ENCODE data around the gene FIGNL1. TPM values are rescaled to one million over a fixed set of nuclear protein-coding genes. Genes with fewer than 3 reads are reported as not detected.

Gene FIGNL1
- total RNA-seq, 6 experiments from 2014 or later = 7.7 to 15.1 (median 12.4) TPM

GRCh38 chr7:50456371-50457123, 6.4 kb upstream of the FIGNL1 start:
- Mint-ChIP-seq H3K4me1 (ENCODE audit: low read depth) (no peaks in the 10 kb centered on the region), H3K4me3 (no peak overlapping the region), H3K9me3 (no peaks in the 10 kb centered on the region), H3K27me3 (ENCODE audit: insufficient read depth) (peaks cover 8% of the 10 kb centered on the region), H3K27ac (no peak overlapping the region), H3K36me3 (ENCODE audit: low read depth) (no peaks in the 10 kb centered on the region)
- no peak for DNase-seq
- TF ChIP-seq CTCF (IDR thresholded peaks at IDR 0.05) = no peak

GRCh38 chr7:50455658-50456057, 5.5 kb upstream of the FIGNL1 start:
- Mint-ChIP-seq H3K27me3 (ENCODE audit: insufficient read depth) (peaks cover 11% of the 10 kb centered on the region), H3K9me3 (no peaks in the 10 kb centered on the region), H3K4me1 (ENCODE audit: low read depth) (peaks cover 6% of the 10 kb centered on the region; the same call in 1 of the 2 replicates), H3K36me3 (ENCODE audit: low read depth) (no peaks in the 10 kb centered on the region), H3K27ac (no peak overlapping the region), H3K4me3 (no peak overlapping the region)
- no peak for TF ChIP-seq CTCF (IDR thresholded peaks at IDR 0.05)
- no peak for DNase-seq

GRCh38 chr7:50454968-50455367, 4.8 kb upstream of the FIGNL1 start:
- no peak overlapping the region for H3K27ac Mint-ChIP-seq
- no peaks in the 10 kb centered on the region for H3K36me3 Mint-ChIP-seq (ENCODE audit: low read depth)
- no peak overlapping the region for H3K4me3 Mint-ChIP-seq

GRCh38 chr7:50450590-50451032, 461 bp upstream of the FIGNL1 start:
- no peak for DNase-seq
- 0 out of 2 replicates have a peak overlapping the region, but pooled peaks have one; percentile 86 for H3K27ac Mint-ChIP-seq
- peak overlapping the region; percentile 90 for H3K4me3 Mint-ChIP-seq
- H3K27me3 Mint-ChIP-seq (ENCODE audit: insufficient read depth) = peaks cover 6% of the 10 kb centered on the region; the same call in 1 of the 2 replicates
- peaks cover 13% of the 10 kb centered on the region for H3K36me3 Mint-ChIP-seq (ENCODE audit: low read depth)
- TF ChIP-seq CTCF (IDR thresholded peaks at IDR 0.05) = no peak
- H3K9me3 Mint-ChIP-seq = no peaks in the 10 kb centered on the region
- peaks cover 36% of the 10 kb centered on the region for H3K4me1 Mint-ChIP-seq (ENCODE audit: low read depth)

More at GRCh38 chr7:50454968-50455367, 4.8 kb upstream of the FIGNL1 start:
- no peaks in the 10 kb centered on the region for H3K9me3 Mint-ChIP-seq
- no peak for DNase-seq
- no peak for TF ChIP-seq CTCF (IDR thresholded peaks at IDR 0.05)
- peaks cover 9% of the 10 kb centered on the region; the same call in 1 of the 2 replicates for H3K4me1 Mint-ChIP-seq (ENCODE audit: low read depth)
- peaks cover 11% of the 10 kb centered on the region for H3K27me3 Mint-ChIP-seq (ENCODE audit: insufficient read depth)

- no peak for DNase-seq
- H3K27ac Mint-ChIP-seq = peak overlapping the region; percentile 86; the same call in 1 of the 2 replicates
- H3K4me1 Mint-ChIP-seq (ENCODE audit: low read depth) = peaks cover 37% of the 10 kb centered on the region
- TF ChIP-seq CTCF (IDR thresholded peaks at IDR 0.05) = no peak
- peak overlapping the region; percentile 90 for H3K4me3 Mint-ChIP-seq
- no peaks in the 10 kb centered on the region for H3K9me3 Mint-ChIP-seq
- H3K36me3 Mint-ChIP-seq (ENCODE audit: low read depth) = peaks cover 15% of the 10 kb centered on the region
- peaks cover 6% of the 10 kb centered on the region; the same call in 1 of the 2 replicates for H3K27me3 Mint-ChIP-seq (ENCODE audit: insufficient read depth)
Observed at GRCh38 chr7:50449501-50449880, 659 bp downstream of the FIGNL1 start.
